Measurements from ENCODE around the gene CD274. TPM values are rescaled to one million over a fixed set of nuclear protein-coding genes. Genes with fewer than 3 reads are reported as not detected.
"Not testable (repeated sequence)": the region's sequence is repeated elsewhere in the genome, so short reads cannot be mapped to it uniquely, and the experiment has no call there.

CD274 gene
- total and polyA plus RNA-seq, 5 donors: 4.9 to 12.0 (median 10.8) TPM

DNA sequence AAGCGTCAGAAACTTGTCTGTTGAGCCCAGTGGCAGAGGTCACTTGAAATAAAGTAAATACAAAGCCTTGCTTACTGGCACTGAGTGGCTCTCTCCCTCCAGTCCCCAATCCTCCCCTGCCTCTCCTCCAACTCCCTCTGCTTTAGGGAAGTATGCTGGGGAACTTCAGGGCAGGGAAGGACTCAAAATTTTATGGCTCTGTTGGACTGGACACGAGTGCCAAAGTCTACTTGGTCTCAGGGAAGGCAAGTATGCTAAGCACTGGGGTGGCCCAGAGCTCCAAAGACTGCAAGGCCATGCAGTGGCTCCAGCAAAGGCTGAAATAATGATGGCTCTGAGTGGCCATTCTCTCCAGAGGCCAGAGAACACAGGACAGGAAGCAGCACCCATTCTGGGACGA, 22.2 kb upstream of the CD274 start:
- intact Hi-C loops (cut with DNase I): loop anchor here in 1 of 4 donors (10.0 kb wide), 1 partner anchor 243 kb away; the partner anchor contains the start of gene INSL6
- Histone ChIP-seq H3K4me3 (ENCODE audit: low read length) (no peak overlapping the region), H3K27ac (ENCODE audit: low read length) (no peak overlapping the region), H3K27me3 (ENCODE audit: control insufficient read depth, insufficient read depth) (no peaks in the 10 kb centered on the region), H3K4me1 (ENCODE audit: control insufficient read depth, insufficient read depth, low read length) (no peaks in the 10 kb centered on the region), H3K9me3 (ENCODE audit: control insufficient read depth, low read length) (no peaks in the 10 kb centered on the region)
- ATAC-seq (no peak), DNase-seq (no peak)
- 81% methylated on average over 3 of the region's 3 CpGs for WGBS

GRCh38 chr9:5428794-5429528, 21.4 kb upstream of the CD274 start:
- ATAC-seq: no peak
- Histone ChIP-seq H3K4me1 (ENCODE audit: control insufficient read depth, insufficient read depth, low read length) (no peaks in the 10 kb centered on the region), H3K27me3 (ENCODE audit: control insufficient read depth, insufficient read depth) (no peaks in the 10 kb centered on the region), H3K9me3 (ENCODE audit: control insufficient read depth, low read length) (no peaks in the 10 kb centered on the region), H3K27ac (ENCODE audit: low read length) (no peak overlapping the region), H3K4me3 (ENCODE audit: low read length) (no peak overlapping the region)
- intact Hi-C loops (cut with DNase I): loop anchor here in 1 of 4 donors (10.0 kb wide), 1 partner anchor 244 kb away; the partner anchor contains the start of gene INSL6
- DNase-seq: no peak
- whole genome bisulfite sequencing: 94% methylated on average over 2 of the region's 2 CpGs

DNA sequence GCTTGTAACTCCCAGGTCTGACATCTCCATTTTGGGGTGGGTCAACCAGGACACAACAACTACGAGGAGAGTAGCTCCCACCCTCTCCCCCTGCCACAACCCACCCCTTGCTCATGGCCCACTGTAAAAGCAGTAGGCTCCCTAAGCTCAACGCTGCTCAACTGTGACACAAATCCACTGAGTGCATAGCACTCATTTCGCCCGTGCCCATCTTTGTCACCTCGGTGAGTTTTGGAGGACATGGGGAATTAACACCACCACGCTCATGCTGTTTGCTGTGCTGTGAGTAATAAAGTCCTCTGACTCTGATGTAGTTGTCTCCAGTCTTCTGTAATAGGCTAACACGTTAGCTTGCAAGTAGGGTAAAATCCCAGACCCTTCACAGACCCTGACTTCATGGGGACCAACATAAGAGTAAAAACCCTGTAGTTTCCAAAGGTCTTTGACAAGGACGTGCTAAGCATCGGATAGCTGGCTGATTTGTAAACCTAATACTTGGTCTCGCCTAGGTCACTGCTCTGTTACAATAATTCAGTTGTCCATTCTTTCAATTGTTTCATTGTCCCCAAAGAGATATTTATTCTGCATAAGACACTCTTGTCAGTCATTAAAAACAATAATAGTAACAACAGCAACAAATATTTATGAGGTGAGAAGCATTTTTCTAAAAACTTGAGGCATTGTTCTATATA, 20.3 kb upstream of the CD274 start:
- ATAC-seq (no peak), DNase-seq (no peak)
- Histone ChIP-seq H3K9me3 (ENCODE audit: control insufficient read depth, low read length) (no peaks in the 10 kb centered on the region), H3K4me1 (ENCODE audit: control insufficient read depth, insufficient read depth, low read length) (no peaks in the 10 kb centered on the region), H3K27ac (ENCODE audit: low read length) (no peak overlapping the region), H3K4me3 (ENCODE audit: low read length) (no peak overlapping the region), H3K27me3 (ENCODE audit: control insufficient read depth, insufficient read depth) (no peaks in the 10 kb centered on the region)
- intact Hi-C loops (cut with DNase I): loop anchor here in 2 of 4 donors (10.0 kb wide), 2 partner anchors 245 to 675 kb away; partner anchors contain the start of gene INSL6 (in 1 of the 2)
- 94% methylated on average over 10 of the region's 10 CpGs for WGBS

- DNase-seq: no peak
- H3K9me3 ChIP-seq (ENCODE audit: control insufficient read depth, low read length): no peaks in the 10 kb centered on the region
- no peaks in the 10 kb centered on the region for H3K4me1 ChIP-seq (ENCODE audit: control insufficient read depth, insufficient read depth, low read length)
- no peak overlapping the region for H3K4me3 ChIP-seq (ENCODE audit: low read length)
- ATAC-seq: no peak
- 45% methylated on average over 3 of the region's 3 CpGs for WGBS
- H3K27me3 ChIP-seq (ENCODE audit: control insufficient read depth, insufficient read depth): no peaks in the 10 kb centered on the region
- no peak overlapping the region for H3K27ac ChIP-seq (ENCODE audit: low read length)
- intact Hi-C loops (cut with DNase I): loop anchor here in 1 of 4 donors (10.0 kb wide), 1 partner anchor 676 kb away; no protein-coding TSS in a partner anchor
These were observed 19.4 kb upstream of the CD274 start for GRCh38 chr9:5430912-5431311.

GRCh38 chr9:5432890-5433289, 17.5 kb upstream of the CD274 start:
- not testable (repeated sequence) for H3K4me3 ChIP-seq (ENCODE audit: low read length); H3K9me3 ChIP-seq (ENCODE audit: control insufficient read depth, low read length); H3K27ac ChIP-seq (ENCODE audit: low read length); DNase-seq; H3K4me1 ChIP-seq (ENCODE audit: control insufficient read depth, insufficient read depth, low read length); ATAC-seq; H3K27me3 ChIP-seq (ENCODE audit: control insufficient read depth, insufficient read depth)
- intact Hi-C loops (cut with DNase I): loop anchor here in 1 of 4 donors (10.0 kb wide), 1 partner anchor 678 kb away; no protein-coding TSS in a partner anchor
- 97% methylated on average over 24 of the region's 24 CpGs for WGBS

- not testable (repeated sequence) for ATAC-seq; H3K27ac ChIP-seq (ENCODE audit: low read length); H3K9me3 ChIP-seq (ENCODE audit: control insufficient read depth, low read length); H3K4me1 ChIP-seq (ENCODE audit: control insufficient read depth, insufficient read depth, low read length); H3K4me3 ChIP-seq (ENCODE audit: low read length); DNase-seq; H3K27me3 ChIP-seq (ENCODE audit: control insufficient read depth, insufficient read depth)
- intact Hi-C loops (cut with DNase I): loop anchor here in 1 of 4 donors (10.0 kb wide), 1 partner anchor 679 kb away; no protein-coding TSS in a partner anchor
- 92% methylated on average over 26 of the region's 26 CpGs for WGBS
These were observed 17.0 kb upstream of the CD274 start for GRCh38 chr9:5433328-5433727.

GRCh38 chr9:5433841-5434810, 16.2 kb upstream of the CD274 start:
- WGBS: 96% methylated on average over 65 of the region's 65 CpGs

GRCh38 chr9:5435912-5436311, 14.4 kb upstream of the CD274 start:
- intact Hi-C loops (cut with DNase I): loop anchor here in 2 of 4 donors (5.0 to 10.0 kb wide), 2 partner anchors 156 to 681 kb away; no protein-coding TSS in a partner anchor
- 74% methylated on average over 3 of the region's 3 CpGs for WGBS
- DNase-seq: no peak

More at GRCh38 chr9:5433841-5434810, 16.2 kb upstream of the CD274 start:
- not testable (repeated sequence) for H3K4me3 ChIP-seq (ENCODE audit: low read length); ATAC-seq; H3K27ac ChIP-seq (ENCODE audit: low read length); H3K9me3 ChIP-seq (ENCODE audit: control insufficient read depth, low read length); H3K27me3 ChIP-seq (ENCODE audit: control insufficient read depth, insufficient read depth); H3K4me1 ChIP-seq (ENCODE audit: control insufficient read depth, insufficient read depth, low read length)
- intact Hi-C loops (cut with DNase I): loop anchor here in 1 of 4 donors (10.0 kb wide), 1 partner anchor 679 kb away; no protein-coding TSS in a partner anchor
- peak in 1 of 3 donors; percentile 55 for DNase-seq

GRCh38 chr9:5436441-5436840, 13.9 kb upstream of the CD274 start:
- H3K9me3 ChIP-seq (ENCODE audit: control insufficient read depth, low read length): no peaks in the 10 kb centered on the region
- H3K27ac ChIP-seq (ENCODE audit: low read length): no peak overlapping the region
- 85% methylated on average over 2 of the region's 2 CpGs for WGBS
- H3K4me1 ChIP-seq (ENCODE audit: control insufficient read depth, insufficient read depth, low read length): peaks cover 5% of the 10 kb centered on the region
- intact Hi-C loops (cut with DNase I): loop anchor here in 2 of 4 donors (5.0 to 10.0 kb wide), 2 partner anchors 156 to 682 kb away; no protein-coding TSS in a partner anchor
- ATAC-seq (no peak), DNase-seq (no peak)
- H3K27me3 ChIP-seq (ENCODE audit: control insufficient read depth, insufficient read depth): no peaks in the 10 kb centered on the region
- H3K4me3 ChIP-seq (ENCODE audit: low read length): peak overlapping the region; percentile 61

More at GRCh38 chr9:5435912-5436311, 14.4 kb upstream of the CD274 start:
- Histone ChIP-seq H3K4me3 (ENCODE audit: low read length) (no peak overlapping the region), H3K27ac (ENCODE audit: low read length) (no peak overlapping the region), H3K4me1 (ENCODE audit: control insufficient read depth, insufficient read depth, low read length) (peaks cover 5% of the 10 kb centered on the region), H3K9me3 (ENCODE audit: control insufficient read depth, low read length) (no peaks in the 10 kb centered on the region), H3K27me3 (ENCODE audit: control insufficient read depth, insufficient read depth) (no peaks in the 10 kb centered on the region)
- no peak for ATAC-seq

Measured in right cardiac atrium (tissue), 5 donors.